A549 (cell line): ENCODE results near the gene BAHCC1.

ENCODE experiments used
- CHD2 ChIP-seq: fragments of 150-350 bp; IDR thresholded peaks from 2 replicates; pipeline ENCODE4 v1.6.1; 2014; ENCODE audit warnings: low read length; ENCODE audit not compliant: partially characterized antibody
- JUN ChIP-seq, 2 experiments: fragments of >200 bp; sonication (Bioruptor Twin); formaldehyde crosslinking; IDR thresholded peaks; 2 replicates in 1 of 2; 3 replicates in 1 of 2; pipeline ENCODE4 v1.6.1; 2016 to 2017
- POLR2A ChIP-seq: IDR thresholded peaks from 2 replicates; pipeline ENCODE4 v1.6.1; 2012; ENCODE audit warnings: mild to moderate bottlenecking, low read length
- TF ChIP-seq, protein P1 (sequence below): fragments of >200 bp; sonication (Bioruptor Twin); formaldehyde crosslinking; IDR thresholded peaks from 3 replicates; pipeline ENCODE4 v1.5.1; 2016

DNA sequence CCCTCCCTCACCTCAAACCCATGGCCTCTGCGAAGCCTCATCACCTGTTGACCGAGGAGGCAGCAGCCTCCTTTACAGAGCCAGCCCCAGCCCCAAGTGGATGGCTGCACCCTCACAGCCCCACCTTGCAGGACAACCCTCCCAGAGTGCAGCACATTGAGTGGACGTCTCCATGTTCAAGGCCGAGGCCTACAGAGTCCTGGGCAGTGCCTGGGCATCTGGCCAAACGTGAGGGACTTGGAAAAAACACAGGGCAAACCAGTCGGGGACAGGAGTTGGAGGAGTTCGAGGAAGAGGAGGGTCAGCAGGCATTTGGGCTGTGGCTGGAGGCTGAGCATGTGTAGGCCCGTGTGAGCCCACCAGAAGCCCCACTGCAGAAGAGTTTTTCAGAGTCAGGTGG lies 77.8 kb downstream of the BAHCC1 start:
- TF ChIP-seq, protein P1, sequence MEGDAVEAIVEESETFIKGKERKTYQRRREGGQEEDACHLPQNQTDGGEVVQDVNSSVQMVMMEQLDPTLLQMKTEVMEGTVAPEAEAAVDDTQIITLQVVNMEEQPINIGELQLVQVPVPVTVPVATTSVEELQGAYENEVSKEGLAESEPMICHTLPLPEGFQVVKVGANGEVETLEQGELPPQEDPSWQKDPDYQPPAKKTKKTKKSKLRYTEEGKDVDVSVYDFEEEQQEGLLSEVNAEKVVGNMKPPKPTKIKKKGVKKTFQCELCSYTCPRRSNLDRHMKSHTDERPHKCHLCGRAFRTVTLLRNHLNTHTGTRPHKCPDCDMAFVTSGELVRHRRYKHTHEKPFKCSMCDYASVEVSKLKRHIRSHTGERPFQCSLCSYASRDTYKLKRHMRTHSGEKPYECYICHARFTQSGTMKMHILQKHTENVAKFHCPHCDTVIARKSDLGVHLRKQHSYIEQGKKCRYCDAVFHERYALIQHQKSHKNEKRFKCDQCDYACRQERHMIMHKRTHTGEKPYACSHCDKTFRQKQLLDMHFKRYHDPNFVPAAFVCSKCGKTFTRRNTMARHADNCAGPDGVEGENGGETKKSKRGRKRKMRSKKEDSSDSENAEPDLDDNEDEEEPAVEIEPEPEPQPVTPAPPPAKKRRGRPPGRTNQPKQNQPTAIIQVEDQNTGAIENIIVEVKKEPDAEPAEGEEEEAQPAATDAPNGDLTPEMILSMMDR = no peak
- TF ChIP-seq JUN (IDR thresholded peaks at IDR 0.05) = no peak
- no peak for TF ChIP-seq CHD2
- no peak for TF ChIP-seq POLR2A
